H1 (cell line): Measurements from ENCODE around the gene RGS6. TPM values are rescaled to one million over a fixed set of nuclear protein-coding genes. Genes with fewer than 3 reads are reported as not detected.

Experiments
- CTCF ChIA-PET: fragments of 300-600 bp; sonication (Branson Sonifier 250); formaldehyde crosslinking; loops from one replicate; lab custom pipeline; 2021; ENCODE audit not compliant: partially characterized antibody; lab: Charles Lee
- POLR2A ChIA-PET: fragments of 300-600 bp; sonication (Branson Sonifier 250); formaldehyde crosslinking; loops from one replicate; lab custom pipeline; 2021; ENCODE audit warnings: inconsistent platforms; ENCODE audit not compliant: partially characterized antibody; lab: Charles Lee
- DNase-seq, 2 experiments: peaks; one replicate each; pipeline versions ENCODE4 v3.0.0 to v3.0.0-alpha.2; 2010 to 2022; ENCODE audit warnings: low spot score in 2 of 2, low read depth in 1 of 2, mixed read lengths in 1 of 2
- FAIRE-seq: peaks from 2 replicates; lab custom pipeline; 2011; peaks lifted over from hg19 to GRCh38; lab: Jason Lieb, UNC
- H2AFZ ChIP-seq: 2 replicates; pipeline ENCODE4 v1.8.1; 2012; ENCODE audit warnings: low read length, inconsistent platforms
- H2AK5ac ChIP-seq: 2 replicates; pipeline ENCODE4 v1.6.1; 2013; ENCODE audit warnings: low read depth, low read length
- H2BK120ac ChIP-seq: replicated peaks from 2 replicates; pipeline ENCODE3; 2013; ENCODE audit warnings: low read depth, low read length, inconsistent platforms
- H2BK12ac ChIP-seq: 2 replicates; pipeline ENCODE4 v1.6.1; 2013; ENCODE audit warnings: low read depth, low read length
- H2BK15ac ChIP-seq: 2 replicates; pipeline ENCODE4 v1.6.1; 2013; ENCODE audit warnings: low read length
- H2BK20ac ChIP-seq: 2 replicates; pipeline ENCODE4 v1.6.1; 2013; ENCODE audit warnings: low read length
- H2BK5ac ChIP-seq: 2 replicates; pipeline ENCODE4 v1.6.1; 2013; ENCODE audit warnings: low read depth, low read length
- H3K14ac ChIP-seq: 2 replicates; pipeline ENCODE4 v1.6.1; 2013; ENCODE audit warnings: inconsistent platforms; ENCODE audit not compliant: insufficient read length
- H3K18ac ChIP-seq: 2 replicates; pipeline ENCODE4 v1.6.1; 2013; ENCODE audit warnings: low read length; ENCODE audit errors: extremely low read depth
- H3K23ac ChIP-seq: 2 replicates; pipeline ENCODE4 v1.6.1; 2013; ENCODE audit warnings: inconsistent platforms; ENCODE audit not compliant: insufficient read length
- H3K23me2 ChIP-seq: 2 replicates; pipeline ENCODE4 v1.6.1; 2013; ENCODE audit warnings: low read depth, low read length
- H3K27ac ChIP-seq: 2 replicates; pipeline ENCODE4 v1.6.1; 2011; ENCODE audit warnings: low read depth, low read length, inconsistent platforms
- H3K27me3 ChIP-seq, 4 experiments: replicated peaks in 1 of 4; 1 replicate in 1 of 4; 2 replicates in 3 of 4; pipeline versions ENCODE4 v1.6.1 to v1.8.1; 2011 to 2013; ENCODE audit warnings: low read length in 3 of 4, mild to moderate bottlenecking in 3 of 4, inconsistent platforms in 2 of 4, mixed read lengths in 2 of 4, moderate library complexity in 1 of 4; ENCODE audit not compliant: control insufficient read depth in 3 of 4, insufficient read depth in 3 of 4; ENCODE audit errors: extremely low read depth in 1 of 4
- H3K36me3 ChIP-seq, 4 experiments: 2 replicates each; pipeline versions ENCODE4 v1.6.1 to v1.8.1; 2011 to 2013; ENCODE audit warnings: mild to moderate bottlenecking in 4 of 4, low read length in 3 of 4, moderate library complexity in 2 of 4, control low read depth in 1 of 4, inconsistent platforms in 1 of 4; ENCODE audit not compliant: insufficient read depth in 4 of 4, control insufficient read depth in 2 of 4
- H3K4ac ChIP-seq: replicated peaks from 2 replicates; pipeline ENCODE3; 2013; ENCODE audit warnings: low read length, low read depth, mixed read lengths, inconsistent platforms; ENCODE audit not compliant: insufficient read length
- H3K4me1 ChIP-seq, 4 experiments: replicated peaks in 1 of 4; 1 replicate in 1 of 4; 2 replicates in 3 of 4; pipeline versions ENCODE4 v1.6.1 to v1.8.1; 2011 to 2013; ENCODE audit warnings: low read length in 3 of 4, inconsistent platforms in 2 of 4, mixed read lengths in 1 of 4; ENCODE audit not compliant: insufficient read depth in 4 of 4, control insufficient read depth in 3 of 4
- H3K4me2 ChIP-seq, 2 experiments: 2 replicates each; pipeline versions ENCODE4 v1.6.1 to v1.8.1; 2011 to 2013; ENCODE audit warnings: low read depth in 2 of 2, low read length in 2 of 2, control low read depth in 1 of 2, inconsistent platforms in 1 of 2, mild to moderate bottlenecking in 1 of 2; ENCODE audit not compliant: insufficient read depth in 1 of 2
- H3K4me3 ChIP-seq, 4 experiments: fragments of 200-600, 300-600 bp in 1 of 4; sonication (generic), shearing (Covaris generic), sonication (Bioruptor Twin) in 1 of 4; 2 replicates each; pipeline versions ENCODE4 v1.5.1 to v1.8.1; 2011 to 2016; ENCODE audit warnings: low read length in 4 of 4, low read depth in 3 of 4, control low read depth in 2 of 4, inconsistent platforms in 2 of 4, mild to moderate bottlenecking in 2 of 4, mixed read lengths in 1 of 4, moderate library complexity in 1 of 4; ENCODE audit not compliant: insufficient read depth in 2 of 4; ENCODE audit errors: extremely low read depth in 1 of 4
- H3K56ac ChIP-seq: replicated peaks from 2 replicates; pipeline ENCODE3; 2013; ENCODE audit warnings: low read depth, mild to moderate bottlenecking, mixed read lengths, low read length, inconsistent platforms; ENCODE audit not compliant: insufficient read length
- H3K79me1 ChIP-seq: 2 replicates; pipeline ENCODE4 v1.6.1; 2013; ENCODE audit warnings: low read depth, low read length, control low read depth
- H3K79me2 ChIP-seq, 2 experiments: 2 replicates each; pipeline versions ENCODE4 v1.6.1 to v1.8.1; 2012 to 2013; ENCODE audit warnings: low read length in 2 of 2, mild to moderate bottlenecking in 2 of 2, inconsistent platforms in 1 of 2; ENCODE audit not compliant: insufficient read depth in 2 of 2, control insufficient read depth in 1 of 2
- H3K9ac ChIP-seq, 4 experiments: replicated peaks in 1 of 4; 1 replicate in 1 of 4; 2 replicates in 3 of 4; pipeline versions ENCODE4 v1.6.1 to v1.8.1; 2011 to 2013; ENCODE audit warnings: low read depth in 3 of 4, low read length in 3 of 4, control low read depth in 2 of 4, mild to moderate bottlenecking in 2 of 4, moderate library complexity in 2 of 4, inconsistent platforms in 1 of 4; ENCODE audit errors: extremely low read depth in 1 of 4
- H3K9me3 ChIP-seq, 2 experiments: 2 replicates each; pipeline versions ENCODE4 v1.6.1 to v1.8.1; 2012 to 2013; ENCODE audit warnings: mild to moderate bottlenecking in 2 of 2, moderate library complexity in 2 of 2, control low read depth in 1 of 2, inconsistent platforms in 1 of 2, low read depth in 1 of 2, low read length in 1 of 2, mixed read lengths in 1 of 2; ENCODE audit not compliant: insufficient read depth in 2 of 2
- H4K20me1 ChIP-seq, 2 experiments: replicated peaks in 1 of 2; 2 replicates each; pipeline versions ENCODE3 to v1.8.1; 2011 to 2013; ENCODE audit warnings: inconsistent platforms in 2 of 2, low read length in 2 of 2, mild to moderate bottlenecking in 1 of 2; ENCODE audit not compliant: insufficient read depth in 2 of 2, control insufficient read depth in 1 of 2
- H4K5ac ChIP-seq: 2 replicates; pipeline ENCODE4 v1.6.1; 2013; ENCODE audit warnings: low read length, low read depth, mixed read lengths, inconsistent platforms; ENCODE audit not compliant: insufficient read length
- H4K8ac ChIP-seq: 2 replicates; pipeline ENCODE4 v1.8.0; 2013; ENCODE audit warnings: mild to moderate bottlenecking, moderate library complexity, low read length, inconsistent platforms; ENCODE audit not compliant: insufficient read depth; ENCODE audit errors: extremely low read depth
- H4K91ac ChIP-seq: replicated peaks from 2 replicates; pipeline ENCODE3; 2013; ENCODE audit warnings: low read length, mixed read lengths, inconsistent platforms; ENCODE audit not compliant: insufficient read length
- ATF2 ChIP-seq: IDR thresholded peaks from 2 replicates; pipeline ENCODE4 v1.6.1; 2012; ENCODE audit warnings: low read length, inconsistent platforms
- BCL11A ChIP-seq, 2 experiments: IDR thresholded peaks; one replicate each; pipeline ENCODE4 v1.6.1; 2011; ENCODE audit warnings: low read depth in 2 of 2, low read length in 2 of 2, mild to moderate bottlenecking in 2 of 2
- CBX8 ChIP-seq: fragments of 300-800, 300-1000 bp; sonication (generic); IDR thresholded peaks from 2 replicates; pipeline ENCODE4 v1.7.1; 2016; ENCODE audit warnings: low read depth, low read length, borderline replicate concordance
- CEBPB ChIP-seq: IDR thresholded peaks from 2 replicates; pipeline ENCODE4 v1.6.1; 2012; ENCODE audit warnings: low read depth, low read length
- CHD1 ChIP-seq: IDR thresholded peaks from 2 replicates; pipeline ENCODE4 v1.6.1; 2012; ENCODE audit warnings: low read depth, low read length, improper control_type of control experiment
- CHD2 ChIP-seq: IDR thresholded peaks from 2 replicates; pipeline ENCODE4 v1.6.1; 2012; ENCODE audit warnings: low read length, improper control_type of control experiment
- CTBP2 ChIP-seq: IDR thresholded peaks from 2 replicates; pipeline ENCODE4 v1.7.0; 2011; ENCODE audit warnings: borderline replicate concordance, mild to moderate bottlenecking, moderate library complexity, mixed read lengths, low read length; ENCODE audit not compliant: insufficient read depth, insufficient read length
- HDAC2 ChIP-seq, 2 experiments: fragments of 300-600 bp in 1 of 2; sonication (generic) in 1 of 2; IDR thresholded peaks; 2 replicates each; pipeline ENCODE4 v1.6.1; 2011 to 2012; ENCODE audit warnings: low read depth in 2 of 2, low read length in 2 of 2, mild to moderate bottlenecking in 2 of 2, moderate library complexity in 2 of 2, borderline replicate concordance in 1 of 2, inconsistent platforms in 1 of 2
- RFX5 ChIP-seq: IDR thresholded peaks from 2 replicates; pipeline ENCODE4 v1.6.1; 2011; ENCODE audit warnings: low read depth, low read length, improper control_type of control experiment, borderline replicate concordance
- SIN3A ChIP-seq, 2 experiments: IDR thresholded peaks in 1 of 2; conservative IDR thresholded peaks in 1 of 2; 2 replicates each; pipeline ENCODE4 v1.6.1; 2011 to 2012; ENCODE audit warnings: low read length in 2 of 2, improper control_type of control experiment in 1 of 2, low read depth in 1 of 2, mild to moderate bottlenecking in 1 of 2
- SIX5 ChIP-seq: IDR thresholded peaks from 2 replicates; pipeline ENCODE4 v1.6.1; 2011; ENCODE audit warnings: mild to moderate bottlenecking, low read depth, low read length
- SRF ChIP-seq: IDR thresholded peaks from 2 replicates; pipeline ENCODE4 v1.6.1; 2011; ENCODE audit warnings: mild to moderate bottlenecking, low read depth, low read length, moderate library complexity
- WGBS, 2 experiments: shearing (Covaris generic) in 1 of 2; methylation state at CpG; one replicate each; pipeline versions ENCODE4 v1.1.6 to v1.1.7; 2013 to 2015; ENCODE audit warnings: low lambda C conversion rate in 2 of 2, mixed read lengths in 2 of 2, inconsistent platforms in 1 of 2, low coverage in 1 of 2, missing lambda C conversion rate in 1 of 2; ENCODE audit not compliant: insufficient replicate concordance in 2 of 2, insufficient coverage in 1 of 2, insufficient read length in 1 of 2; ENCODE audit errors: extremely low coverage in 1 of 2, missing lambda C conversion rate in 1 of 2; 5-methylcytosine and 5-hydroxymethylcytosine counted together
- polyA plus RNA-seq, 7 experiments: library from polyadenylated mRNA; depleted of rRNA in 3 of 7; stranded (reverse) in 5 of 7; unstranded in 2 of 7; fragments of >200 nt in 5 of 7; fragments of 200-250 nt in 2 of 7; gene quantifications; 1 replicate in 5 of 7; 2 replicates in 1 of 7; 4 replicates in 1 of 7; pipeline versions ENCODE4 v1.2.1 to v1.2.3, GENCODE V29; 2011 to 2013; ENCODE audit warnings: missing spikeins in 2 of 7, mixed read lengths in 2 of 7
- total RNA-seq: library from RNA; stranded (reverse); fragmentation: NEBNext Ultra II Directional; extraction: Animal tissue kit (Norgen Biotek cat#: 25700); gene quantifications from 2 replicates; pipeline ENCODE4 v1.2.1, GENCODE V29; 2021

Gene RGS6
- total and polyA plus RNA-seq, 2 of the 8 experiments (the other 6 are each of a cell fraction or from before 2014, with no cell fraction given): 0.26 to 1.1 TPM

- Histone ChIP-seq H3K79me1 (no peaks in the 10 kb centered on the region), H3K27ac (no peak overlapping the region), H4K8ac (no peak overlapping the region), H2BK5ac (no peak overlapping the region), H3K4ac (no peak overlapping the region), H2BK15ac (no peak overlapping the region), H3K36me3 (no peaks in the 10 kb centered on the region), H3K23me2 (no peaks in the 10 kb centered on the region), H4K20me1 (no peaks in the 10 kb centered on the region), H2BK20ac (no peak overlapping the region), H4K91ac (no peak overlapping the region), H3K18ac (no peak overlapping the region), H3K56ac (no peak overlapping the region), H3K27me3 (no peaks in the 10 kb centered on the region), H3K9ac (no peak overlapping the region), H3K9me3 (no peaks in the 10 kb centered on the region), H2BK12ac (no peak overlapping the region), H2AK5ac (no peak overlapping the region), H2AFZ (0 out of 2 replicates have a peak overlapping the region, but pooled peaks have one; percentile 6), H3K14ac (no peak overlapping the region), H3K79me2 (no peaks in the 10 kb centered on the region), H4K5ac (no peak overlapping the region), H3K4me3 (no peak overlapping the region), H3K23ac (no peak overlapping the region), H3K4me1 (no peaks in the 10 kb centered on the region), H2BK120ac (no peak overlapping the region), H3K4me2 (no peak overlapping the region)
- DNase-seq: no peak
- no peak for FAIRE-seq
- CTCF ChIA-PET: interaction anchor here (0.8 to 1.2 kb wide), 6 partner anchors 15 to 184 kb away, joined by 3 to 5 read pairs (median 3); no protein-coding TSS in a partner anchor
- POLR2A ChIA-PET: interaction anchor here (1.4 kb wide), 1 partner anchor 10 kb away, joined by 4 read pairs; no protein-coding TSS in a partner anchor
- WGBS, 2 experiments: 83% methylated on average over 4 of the region's 4 CpGs; no CpG with 5 or more reads in 1 of the 2 experiments
- TF ChIP-seq SRF (no peak), CHD1 (no peak), SIX5 (no peak), SIN3A (conservative IDR thresholded peaks at IDR 0.05 in 1 of 2, IDR thresholded peaks at IDR 0.05 in 1 of 2; ENCODE audit: low read depth in 1 of 2, low read length in 2 of 2) (no peak), BCL11A (IDR thresholded peaks at IDR 0.05; ENCODE audit: low read depth in 2 of 2, low read length in 2 of 2) (no peak), CBX8 (no peak), ATF2 (no peak), RFX5 (no peak), CTBP2 (no peak), CEBPB (no peak), CHD2 (no peak), HDAC2 (IDR thresholded peaks at IDR 0.05; ENCODE audit: borderline replicate concordance in 1 of 2, low read depth in 2 of 2, low read length in 2 of 2) (no peak)
Observed at GRCh38 chr14:71905031-71905430, 27.2 kb upstream of the RGS6 start.
